SK-N-SH treated with all-trans-retinoic acid at 6 μM for 48 hours (cell line): Measurements from ENCODE around the gene MFSD8.
"Not testable (repeated sequence)": the region's sequence is repeated elsewhere in the genome, so short reads cannot be mapped to it uniquely, and the experiment has no call there.

Experiments
- ATAC-seq: fragments of 200-7000 bp; cut with Tn5 transposase; 3 replicates; pipeline ENCODE4 v1.9.1; 2020; ENCODE audit warnings: mild to moderate bottlenecking, moderate library complexity
- ARNTL ChIP-seq: fragments of 450-650 bp; formaldehyde crosslinking; IDR thresholded peaks from 2 replicates; pipeline ENCODE4 v1.5.0; 2020; ENCODE audit warnings: low read depth, mild to moderate bottlenecking, moderate library complexity, borderline replicate concordance
- BACH2 ChIP-seq: fragments of 250-450 bp; sonication (Bioruptor Pico); IDR thresholded peaks from 2 replicates; pipeline ENCODE4 v1.9.0; 2021; ENCODE audit warnings: mild to moderate bottlenecking, borderline replicate concordance
- CSDC2 ChIP-seq: fragments of 250-450 bp; sonication (Bioruptor Pico); IDR thresholded peaks from 2 replicates; pipeline ENCODE4 v1.5.0; 2020; ENCODE audit warnings: mild to moderate bottlenecking, moderate library complexity
- CSRNP3 ChIP-seq: fragments of 250-450 bp; sonication (Bioruptor Pico); IDR thresholded peaks from 2 replicates; pipeline ENCODE4 v1.5.1; 2021; ENCODE audit warnings: mild to moderate bottlenecking, moderate library complexity
- ESRRG ChIP-seq: fragments of 250-450 bp; sonication (Bioruptor Pico); IDR thresholded peaks from 2 replicates; pipeline ENCODE4 v1.6.1; 2021; ENCODE audit warnings: mild to moderate bottlenecking
- GLIS3 ChIP-seq: fragments of 250-450 bp; sonication (Bioruptor Pico); IDR thresholded peaks from 2 replicates; pipeline ENCODE4 v1.5.0; 2020; ENCODE audit warnings: mild to moderate bottlenecking, moderate library complexity
- ISL1 ChIP-seq: fragments of 250-450 bp; sonication (Bioruptor Pico); IDR thresholded peaks from 2 replicates; pipeline ENCODE4 v2.1.2; 2022; ENCODE audit warnings: mild to moderate bottlenecking, moderate library complexity
- OSR1 ChIP-seq: fragments of 250-450 bp; sonication (Bioruptor Pico); IDR thresholded peaks from 2 replicates; pipeline ENCODE4 v1.8.0; 2022; ENCODE audit warnings: moderate library complexity, mild to moderate bottlenecking, inconsistent platforms
- PATZ1 ChIP-seq: fragments of 250-450 bp; sonication (Bioruptor Pico); IDR thresholded peaks from 2 replicates; pipeline ENCODE4 v1.8.0; 2020; ENCODE audit warnings: mild to moderate bottlenecking, moderate library complexity, borderline replicate concordance
- POU6F1 ChIP-seq: fragments of 250-450 bp; sonication (Bioruptor Pico); IDR thresholded peaks from 2 replicates; pipeline ENCODE4 v1.8.0; 2021; ENCODE audit warnings: low read depth, mild to moderate bottlenecking, moderate library complexity, borderline replicate concordance
- PPARA ChIP-seq: fragments of 250-450 bp; sonication (Bioruptor Pico); IDR thresholded peaks from 2 replicates; pipeline ENCODE4 v1.5.0; 2020; ENCODE audit warnings: mild to moderate bottlenecking, borderline replicate concordance
- RARB ChIP-seq: fragments of 250-450 bp; sonication (Bioruptor Pico); IDR thresholded peaks from 2 replicates; pipeline ENCODE4 v1.8.0; 2021; ENCODE audit warnings: mild to moderate bottlenecking, moderate library complexity
- SNAI2 ChIP-seq: fragments of 250-450 bp; sonication (Bioruptor Pico); IDR thresholded peaks from 2 replicates; pipeline ENCODE4 v1.5.0; 2020; ENCODE audit warnings: mild to moderate bottlenecking, moderate library complexity
- TCF4 ChIP-seq: fragments of 250-450 bp; sonication (Bioruptor Pico); IDR thresholded peaks from 2 replicates; pipeline ENCODE4 v1.8.0; 2021; ENCODE audit warnings: mild to moderate bottlenecking, moderate library complexity, borderline replicate concordance
- TOX ChIP-seq: fragments of 250-450 bp; sonication (Bioruptor Pico); IDR thresholded peaks from 2 replicates; pipeline ENCODE4 v1.8.0; 2021; ENCODE audit warnings: mild to moderate bottlenecking, moderate library complexity, borderline replicate concordance
- TSHZ2 ChIP-seq: fragments of 250-450 bp; sonication (Bioruptor Pico); IDR thresholded peaks from 2 replicates; pipeline ENCODE4 v1.5.0; 2020; ENCODE audit warnings: mild to moderate bottlenecking, moderate library complexity
- ZC3H10 ChIP-seq: fragments of 250-450 bp; sonication (Bioruptor Pico); IDR thresholded peaks from 2 replicates; pipeline ENCODE4 v1.5.1; 2021; ENCODE audit warnings: mild to moderate bottlenecking, moderate library complexity
- ZFP3 ChIP-seq: fragments of 250-450 bp; sonication (Bioruptor Pico); IDR thresholded peaks from 2 replicates; pipeline ENCODE4 v1.5.0; 2020; ENCODE audit warnings: mild to moderate bottlenecking, moderate library complexity
- ZFP30 ChIP-seq: fragments of 450-650 bp; formaldehyde crosslinking; IDR thresholded peaks from 2 replicates; pipeline ENCODE4 v1.5.0; 2022; ENCODE audit warnings: mild to moderate bottlenecking, moderate library complexity
- ZNF565 ChIP-seq: fragments of 450-650 bp; formaldehyde crosslinking; conservative IDR thresholded peaks from 2 replicates; pipeline ENCODE4 v1.5.0; 2020; ENCODE audit warnings: low read depth, mild to moderate bottlenecking, moderate library complexity
- ZNF70 ChIP-seq: fragments of 450-650 bp; formaldehyde crosslinking; IDR thresholded peaks from 2 replicates; pipeline ENCODE4 v1.5.0; 2020; ENCODE audit warnings: mild to moderate bottlenecking, moderate library complexity
- ZNF8 ChIP-seq: fragments of 450-650 bp; formaldehyde crosslinking; IDR thresholded peaks from 2 replicates; pipeline ENCODE4 v1.5.0; 2020; ENCODE audit warnings: mild to moderate bottlenecking, moderate library complexity

MFSD8 gene

GRCh38 chr4:127930175-127930574 lies 34.8 kb downstream of the MFSD8 start:
- TF ChIP-seq ISL1 (CRISPR knock-in tag), result no peak
- TF ChIP-seq ZNF8 (CRISPR knock-in tag), result no peak
- TF ChIP-seq SNAI2 (CRISPR knock-in tag), result no peak
- no peak for TF ChIP-seq CSDC2 (CRISPR knock-in tag)
- no peak for TF ChIP-seq GLIS3 (CRISPR knock-in tag)
- no peak for TF ChIP-seq OSR1 (CRISPR knock-in tag)
- TF ChIP-seq ZNF70 (CRISPR knock-in tag), result no peak
- TF ChIP-seq BACH2, result no peak
- TF ChIP-seq ZNF565 (CRISPR knock-in tag), result no peak
- no peak for TF ChIP-seq ZFP30
- no peak for TF ChIP-seq ZFP3 (CRISPR knock-in tag)
- no peak for TF ChIP-seq ESRRG (CRISPR knock-in tag)
- ATAC-seq, result no peak

GRCh38 chr4:127925720-127926119 lies 39.3 kb downstream of the MFSD8 start:
- not testable (repeated sequence) for ATAC-seq

GRCh38 chr4:127922226-127922625 lies 42.7 kb downstream of the MFSD8 start:
- no peak for TF ChIP-seq GLIS3 (CRISPR knock-in tag)
- no peak for TF ChIP-seq TCF4 (CRISPR knock-in tag)
- TF ChIP-seq CSRNP3 (CRISPR knock-in tag), result no peak
- no peak for TF ChIP-seq ARNTL (CRISPR knock-in tag)
- no peak for TF ChIP-seq ZC3H10 (CRISPR knock-in tag)
- no peak for TF ChIP-seq ZNF8 (CRISPR knock-in tag)
- no peak for TF ChIP-seq ZFP3 (CRISPR knock-in tag)
- TF ChIP-seq OSR1 (CRISPR knock-in tag), result no peak
- ATAC-seq, result no peak

- TF ChIP-seq BACH2, result no peak
- no peak for TF ChIP-seq PPARA
- no peak for TF ChIP-seq CSDC2 (CRISPR knock-in tag)
- TF ChIP-seq TSHZ2 (CRISPR knock-in tag), result no peak
- TF ChIP-seq ZFP3 (CRISPR knock-in tag), result no peak
- TF ChIP-seq PATZ1 (CRISPR knock-in tag), result no peak
- no peak for ATAC-seq
Observed at GRCh38 chr4:127920521-127920920, 44.5 kb downstream of the MFSD8 start.

GRCh38 chr4:127917151-127917550 lies 47.8 kb downstream of the MFSD8 start:
- ATAC-seq, result no peak
- TF ChIP-seq CSRNP3 (CRISPR knock-in tag) (no peak), RARB (CRISPR knock-in tag) (no peak), POU6F1 (no peak), TOX (CRISPR knock-in tag) (no peak), OSR1 (CRISPR knock-in tag) (no peak), PATZ1 (CRISPR knock-in tag) (no peak), ZNF565 (CRISPR knock-in tag) (no peak), TCF4 (CRISPR knock-in tag) (no peak)
